B cell (primary cell): ENCODE data around the gene TRAPPC12. TPM values are rescaled to one million over a fixed set of nuclear protein-coding genes. Genes with fewer than 3 reads are reported as not detected.

Experiments used
- ATAC-seq: fragments of 200-7000 bp; cut with Tn5 transposase; one replicate; pipeline ENCODE4 v1.10.0; 2021; ENCODE audit warnings: low read depth, mild to moderate bottlenecking, moderate number of reproducible peaks, moderate library complexity
- CTCF ChIA-PET: fragments of 350-600 bp; sonication (Branson Sonifier 250); formaldehyde crosslinking; loops from one replicate; lab custom pipeline; 2021; ENCODE audit warnings: antibody characterized with exemption, inconsistent platforms; lab: Charles Lee
- POLR2A ChIA-PET: fragments of 350-600 bp; sonication (Branson Sonifier 250); formaldehyde crosslinking; loops from one replicate; lab custom pipeline; 2021; ENCODE audit warnings: antibody characterized with exemption; lab: Charles Lee
- DNase-seq: peaks from one replicate; pipeline ENCODE4 v3.0.0; 2013
- H2AFZ ChIP-seq: 2 replicates; pipeline ENCODE4 v1.6.1; 2012; ENCODE audit warnings: mild to moderate bottlenecking, low read depth, low read length; ENCODE audit not compliant: insufficient read depth, poor library complexity, severe bottlenecking
- H3K27ac ChIP-seq, 2 donors: 1 replicate in 1 of 2; 2 replicates in 1 of 2; pipeline ENCODE4 v1.5.1; 2012 to 2013; ENCODE audit warnings: low read length in 2 of 2, mild to moderate bottlenecking in 2 of 2, moderate library complexity in 1 of 2
- H3K27me3 ChIP-seq, 4 experiments: fragments of 200-600 bp in 1 of 4; sonication (generic) in 1 of 4; replicated peaks in 1 of 4; 1 replicate in 2 of 4; 2 replicates in 2 of 4; pipeline versions ENCODE4 v1.6.1 to v1.7.0; 2013 to 2016; ENCODE audit warnings: low read length in 3 of 4, mild to moderate bottlenecking in 2 of 4, mixed read lengths in 1 of 4, moderate library complexity in 1 of 4; ENCODE audit not compliant: insufficient read depth in 4 of 4, control insufficient read depth in 3 of 4; ENCODE audit errors: control extremely low read depth in 1 of 4
- H3K36me3 ChIP-seq, 2 experiments: replicated peaks in 1 of 2; 1 replicate in 1 of 2; 2 replicates in 1 of 2; pipeline versions ENCODE4 v1.6.1 to v1.7.1; 2013; ENCODE audit warnings: low read length in 1 of 2; ENCODE audit not compliant: insufficient read depth in 2 of 2, control insufficient read depth in 1 of 2; ENCODE audit errors: control extremely low read depth in 1 of 2, extremely low read depth in 1 of 2
- H3K4me1 ChIP-seq, 2 donors: fragments of 200-600 bp in 1 of 2; sonication (generic) in 1 of 2; 1 replicate in 1 of 2; 2 replicates in 1 of 2; pipeline versions ENCODE4 v1.5.1 to v1.6.1; 2013 to 2017; ENCODE audit warnings: low read length in 2 of 2; ENCODE audit not compliant: control insufficient read depth in 2 of 2, insufficient read depth in 2 of 2
- H3K4me2 ChIP-seq: replicated peaks from 2 replicates; pipeline ENCODE3; 2012; ENCODE audit warnings: mild to moderate bottlenecking, low read depth, low read length; ENCODE audit not compliant: poor library complexity, severe bottlenecking
- H3K4me3 ChIP-seq, 5 experiments: fragments of 200-600 bp in 1 of 5; sonication (generic) in 1 of 5; 1 replicate in 3 of 5; 2 replicates in 2 of 5; pipeline versions ENCODE4 v1.5.1 to v1.7.0; 2011 to 2016; ENCODE audit warnings: low read length in 4 of 5, mild to moderate bottlenecking in 4 of 5, low read depth in 2 of 5, control low read depth in 1 of 5, moderate library complexity in 1 of 5; ENCODE audit not compliant: insufficient read depth in 1 of 5; ENCODE audit errors: control extremely low read depth in 1 of 5, extremely low read depth in 1 of 5
- H3K79me2 ChIP-seq: fragments of 200-600 bp; sonication (generic); one replicate; pipeline ENCODE4 v1.6.0; 2016; ENCODE audit warnings: low read length; ENCODE audit not compliant: control insufficient read depth, insufficient read depth
- H3K9ac ChIP-seq: fragments of 200-600 bp; sonication (generic); 2 replicates; pipeline ENCODE4 v1.6.1; 2017; ENCODE audit warnings: mild to moderate bottlenecking, low read length, moderate library complexity
- H3K9me3 ChIP-seq, 3 donors: one replicate each; pipeline versions ENCODE4 v1.6.1 to v1.7.1; 2013; ENCODE audit warnings: low read length in 2 of 3; ENCODE audit not compliant: control insufficient read depth in 2 of 3, insufficient read depth in 1 of 3; ENCODE audit errors: control extremely low read depth in 1 of 3
- H4K20me1 ChIP-seq: 2 replicates; pipeline ENCODE4 v1.6.0; 2012; ENCODE audit warnings: mild to moderate bottlenecking, low read length; ENCODE audit not compliant: insufficient read depth, control insufficient read depth, poor library complexity, severe bottlenecking
- H3K27ac Mint-ChIP-seq: one replicate; pipeline ENCODE4 v1.8.0; 2021; ENCODE audit warnings: mixed read lengths
- H3K27me3 Mint-ChIP-seq: one replicate; pipeline ENCODE4 v1.8.0; 2021; ENCODE audit warnings: mixed read lengths
- H3K4me1 Mint-ChIP-seq: one replicate; pipeline ENCODE4 v1.8.0; 2021; ENCODE audit warnings: mixed read lengths
- H3K4me3 Mint-ChIP-seq: one replicate; pipeline ENCODE4 v1.8.0; 2021; ENCODE audit warnings: mixed read lengths
- H3K9me3 Mint-ChIP-seq: one replicate; pipeline ENCODE4 v1.8.0; 2022; ENCODE audit warnings: mixed read lengths; ENCODE audit not compliant: insufficient read depth
- CTCF ChIP-seq: fragments of 200-600 bp; IDR thresholded peaks from one replicate; pipeline ENCODE4 v1.8.0; 2022; ENCODE audit warnings: antibody characterized with exemption, mild to moderate bottlenecking
- EZH2 ChIP-seq: IDR thresholded peaks from 2 replicates; pipeline ENCODE4 v1.6.1; 2012; ENCODE audit warnings: borderline replicate concordance, low read depth, mild to moderate bottlenecking, moderate library complexity, low read length; ENCODE audit not compliant: insufficient read depth, poor library complexity, severe bottlenecking
- WGBS: methylation state at CpG from one replicate; pipeline ENCODE4 v1.1.5; 2013; ENCODE audit warnings: missing lambda C conversion rate; ENCODE audit not compliant: insufficient coverage; 5-methylcytosine and 5-hydroxymethylcytosine counted together
- intact Hi-C: fragments of 100-400 bp; cut with micrococcal nuclease; formaldehyde crosslinking; loops from one replicate; pipeline ENCODE4 v1.10.0; 2022
- polyA plus RNA-seq: library from polyadenylated mRNA; depleted of rRNA; stranded (reverse); fragments of >200 nt; gene quantifications from 2 replicates; pipeline ENCODE4 v1.2.3, GENCODE V29; 2012
- total RNA-seq, 2 donors: library from RNA; stranded (reverse); fragments of 120-200 nt in 1 of 2; gene quantifications; 1 replicate in 1 of 2; 2 replicates in 1 of 2; pipeline versions ENCODE4 v1.2.3 to v1.2.4, GENCODE V29; 2013 to 2022

Gene TRAPPC12
- total and polyA plus RNA-seq, 2 donors (not counting 1 experiment from before 2014, with no cell fraction given), result 80.9 to 151 TPM

GRCh38 chr2:3411103-3411502, 31.6 kb downstream of the TRAPPC12 start:
- WGBS, result 100% methylated on average over 1 of the region's 3 CpGs

GRCh38 chr2:3413697-3414096, 34.2 kb downstream of the TRAPPC12 start:
- Mint-ChIP-seq H3K4me3 (no peak overlapping the region), H3K27me3 (no peaks in the 10 kb centered on the region), H3K9me3 (no peaks in the 10 kb centered on the region), H3K4me1 (peaks cover 8% of the 10 kb centered on the region), H3K27ac (no peak overlapping the region)
- H3K9ac ChIP-seq, result no peak overlapping the region
- no peaks in the 10 kb centered on the region for H3K27me3 ChIP-seq
- H3K4me3 ChIP-seq, result no peak overlapping the region
- intact Hi-C loops, result no loop called here
- DNase-seq (no peak), ATAC-seq (no peak)
- TF ChIP-seq CTCF (no peak), EZH2 (no peak)
- H3K36me3 ChIP-seq, result peaks cover 6 to 26% of the 10 kb centered on the region in 2 experiments
- ChIA-PET POLR2A (no interaction called here), CTCF (interaction anchor here (3.3 kb wide), 1 partner anchor 10 kb away, joined by 26 read pairs; no protein-coding TSS in a partner anchor)
- peaks cover 22% of the 10 kb centered on the region for H3K79me2 ChIP-seq
- H4K20me1 ChIP-seq, result peaks cover 14% of the 10 kb centered on the region
- H3K4me2 ChIP-seq, result no peak overlapping the region
- peaks cover 0 to 11% (median 0%) of the 10 kb centered on the region in 3 donors for H3K9me3 ChIP-seq
- peaks cover 0 to 8% of the 10 kb centered on the region in 2 donors for H3K4me1 ChIP-seq
- no peak overlapping the region for H3K27ac ChIP-seq
- no peak overlapping the region for H2AFZ ChIP-seq
- 100% methylated on average over 3 of the region's 4 CpGs for WGBS

More at GRCh38 chr2:3411103-3411502, 31.6 kb downstream of the TRAPPC12 start:
- no peak overlapping the region for H2AFZ ChIP-seq
- no peak for TF ChIP-seq CTCF
- no peak for TF ChIP-seq EZH2
- peaks cover 20% of the 10 kb centered on the region for H4K20me1 ChIP-seq
- H3K36me3 ChIP-seq, result peaks cover 6 to 24% of the 10 kb centered on the region in 2 experiments
- no peak overlapping the region for H3K4me3 Mint-ChIP-seq
- peaks cover 8% of the 10 kb centered on the region for H3K4me1 Mint-ChIP-seq
- peaks cover 36% of the 10 kb centered on the region for H3K79me2 ChIP-seq
- DNase-seq, result no peak
- no peak overlapping the region for H3K4me2 ChIP-seq
- no peak overlapping the region for H3K27ac ChIP-seq
- H3K9me3 Mint-ChIP-seq, result no peaks in the 10 kb centered on the region
- intact Hi-C loops, result no loop called here
- H3K9ac ChIP-seq, result no peak overlapping the region
- no peak overlapping the region for H3K4me3 ChIP-seq
- POLR2A ChIA-PET, result no interaction called here
- H3K27me3 ChIP-seq, result no peaks in the 10 kb centered on the region
- peaks cover 0 to 8% of the 10 kb centered on the region in 2 donors for H3K4me1 ChIP-seq
- H3K27me3 Mint-ChIP-seq, result no peaks in the 10 kb centered on the region
- H3K9me3 ChIP-seq, result peaks cover 0 to 11% (median 0%) of the 10 kb centered on the region in 3 donors
- ATAC-seq, result no peak
- CTCF ChIA-PET, result no interaction called here
- no peak overlapping the region for H3K27ac Mint-ChIP-seq
